ENCODE measurements around the gene SEMA4F.

Gene SEMA4F

GRCh38 chr2:74639550-74639949, 14.5 kb upstream of the SEMA4F start:
- Histone ChIP-seq H3K4me3 (ENCODE audit: low read length) (no peak overlapping the region), H3K27ac (ENCODE audit: low read length) (no peak overlapping the region), H2AFZ (ENCODE audit: low read depth, low read length) (no peak overlapping the region), H3K4me2 (ENCODE audit: low read length) (no peak overlapping the region), H3K79me2 (ENCODE audit: low read length) (no peaks in the 10 kb centered on the region), H3K9me3 (ENCODE audit: insufficient read depth, low read length) (no peaks in the 10 kb centered on the region), H3K4me1 (ENCODE audit: low read length) (no peaks in the 10 kb centered on the region), H4K20me1 (ENCODE audit: insufficient read depth, low read length) (no peaks in the 10 kb centered on the region), H3K36me3 (replicated peaks; ENCODE audit: low read depth, low read length) (no peaks in the 10 kb centered on the region), H3K27me3 (ENCODE audit: low read depth, low read length) (peaks cover 35% of the 10 kb centered on the region), H3K9ac (ENCODE audit: low read length) (no peak overlapping the region)
- no peak for TF ChIP-seq CTCF (IDR thresholded peaks at IDR 0.05; ENCODE audit: low read depth, low read length)
- TF ChIP-seq EZH2phosphoT487 (IDR thresholded peaks at IDR 0.05; ENCODE audit: low read depth), result no peak

DNA sequence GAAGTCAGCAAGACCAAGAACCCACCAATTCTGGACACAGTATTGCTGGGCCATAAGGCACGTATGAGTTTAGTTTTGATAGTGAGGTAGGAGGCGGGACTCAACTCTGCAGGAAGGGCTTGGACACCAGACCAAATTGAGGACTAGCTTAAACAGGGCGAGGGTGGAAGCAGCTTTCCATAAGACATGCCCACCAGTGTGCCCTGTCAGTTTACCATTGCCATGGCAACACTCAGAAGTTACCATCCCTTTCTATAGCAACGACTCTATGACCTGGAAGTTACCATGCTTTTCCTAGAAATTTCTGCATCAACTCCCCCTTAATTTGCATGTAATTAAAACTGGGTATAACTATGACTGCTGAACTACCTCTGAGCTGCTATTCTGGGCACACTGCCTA, 8.7 kb upstream of the SEMA4F start:
- Histone ChIP-seq H3K4me3 (ENCODE audit: low read length) (no peak overlapping the region), H2AFZ (ENCODE audit: low read depth, low read length) (no peak overlapping the region), H3K9ac (ENCODE audit: low read length) (no peak overlapping the region), H3K27me3 (ENCODE audit: low read depth, low read length) (no peaks in the 10 kb centered on the region), H3K27ac (ENCODE audit: low read length) (no peak overlapping the region), H3K4me2 (ENCODE audit: low read length) (no peak overlapping the region), H3K4me1 (ENCODE audit: low read length) (no peaks in the 10 kb centered on the region), H3K79me2 (ENCODE audit: low read length) (no peaks in the 10 kb centered on the region), H4K20me1 (ENCODE audit: insufficient read depth, low read length) (no peaks in the 10 kb centered on the region), H3K36me3 (replicated peaks; ENCODE audit: low read depth, low read length) (no peaks in the 10 kb centered on the region), H3K9me3 (ENCODE audit: insufficient read depth, low read length) (no peaks in the 10 kb centered on the region)
- TF ChIP-seq EZH2phosphoT487 (IDR thresholded peaks at IDR 0.05; ENCODE audit: low read depth) (no peak), CTCF (IDR thresholded peaks at IDR 0.05; ENCODE audit: low read depth, low read length) (no peak)

GRCh38 chr2:74646201-74646600, 7.8 kb upstream of the SEMA4F start:
- no peaks in the 10 kb centered on the region for H3K27me3 ChIP-seq (ENCODE audit: low read depth, low read length)
- no peak overlapping the region for H3K9ac ChIP-seq (ENCODE audit: low read length)
- H3K4me1 ChIP-seq (ENCODE audit: low read length), result no peaks in the 10 kb centered on the region
- H3K4me2 ChIP-seq (ENCODE audit: low read length), result no peak overlapping the region
- H3K9me3 ChIP-seq (ENCODE audit: insufficient read depth, low read length), result no peaks in the 10 kb centered on the region
- H2AFZ ChIP-seq (ENCODE audit: low read depth, low read length), result no peak overlapping the region
- no peak for TF ChIP-seq EZH2phosphoT487 (IDR thresholded peaks at IDR 0.05; ENCODE audit: low read depth)
- no peak for TF ChIP-seq CTCF (IDR thresholded peaks at IDR 0.05; ENCODE audit: low read depth, low read length)
- no peak overlapping the region for H3K27ac ChIP-seq (ENCODE audit: low read length)
- no peak overlapping the region for H3K4me3 ChIP-seq (ENCODE audit: low read length)
- no peaks in the 10 kb centered on the region for H3K79me2 ChIP-seq (ENCODE audit: low read length)
- H4K20me1 ChIP-seq (ENCODE audit: insufficient read depth, low read length), result no peaks in the 10 kb centered on the region
- no peaks in the 10 kb centered on the region for H3K36me3 ChIP-seq (replicated peaks; ENCODE audit: low read depth, low read length)

DNA sequence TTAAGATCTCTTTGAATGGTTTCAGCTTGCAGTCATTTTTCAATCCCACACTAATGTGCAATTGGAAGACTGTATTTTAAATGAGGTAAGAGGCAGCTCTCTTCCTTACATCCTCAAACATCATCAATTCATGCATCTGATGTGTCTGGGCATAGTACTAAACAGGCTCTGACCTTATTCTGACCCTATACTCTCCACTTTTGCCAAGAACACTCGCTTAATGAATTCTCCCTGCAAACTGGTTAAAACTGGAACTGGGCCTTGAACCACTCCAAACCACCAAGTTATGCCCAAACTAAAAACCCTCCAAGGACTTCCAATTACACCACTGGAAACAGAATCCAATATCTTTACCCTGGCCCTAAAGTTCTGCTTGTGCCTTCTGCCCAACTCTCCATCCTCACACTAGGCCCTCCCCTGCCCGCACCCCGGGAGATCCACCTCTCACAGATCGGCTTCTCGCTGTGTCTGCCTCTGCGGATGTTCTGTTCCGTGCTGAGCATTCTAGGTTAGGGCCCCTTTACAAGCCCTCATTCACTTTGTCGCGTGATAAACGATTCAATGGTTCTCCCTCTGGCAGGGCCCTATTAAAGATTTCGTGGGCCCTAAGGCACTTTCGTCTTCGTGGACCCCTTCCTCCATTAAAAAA, 7.1 kb upstream of the SEMA4F start:
- Histone ChIP-seq H3K9me3 (ENCODE audit: insufficient read depth, low read length) (no peaks in the 10 kb centered on the region), H3K4me1 (ENCODE audit: low read length) (no peaks in the 10 kb centered on the region), H4K20me1 (ENCODE audit: insufficient read depth, low read length) (no peaks in the 10 kb centered on the region), H3K36me3 (replicated peaks; ENCODE audit: low read depth, low read length) (no peaks in the 10 kb centered on the region), H3K4me2 (ENCODE audit: low read length) (no peak overlapping the region), H3K27me3 (ENCODE audit: low read depth, low read length) (no peaks in the 10 kb centered on the region), H3K27ac (ENCODE audit: low read length) (no peak overlapping the region), H2AFZ (ENCODE audit: low read depth, low read length) (no peak overlapping the region), H3K4me3 (ENCODE audit: low read length) (no peak overlapping the region), H3K9ac (ENCODE audit: low read length) (no peak overlapping the region), H3K79me2 (ENCODE audit: low read length) (no peaks in the 10 kb centered on the region)
- TF ChIP-seq EZH2phosphoT487 (IDR thresholded peaks at IDR 0.05; ENCODE audit: low read depth) (no peak), CTCF (IDR thresholded peaks at IDR 0.05; ENCODE audit: low read depth, low read length) (no peak)

Measured in OCI-LY3 (cell line).